ENCODE results near the gene DEFB124. TPM values are rescaled to one million over a fixed set of nuclear protein-coding genes. Genes with fewer than 3 reads are reported as not detected.
"Not testable (repeated sequence)": the region's sequence is repeated elsewhere in the genome, so short reads cannot be mapped to it uniquely, and the experiment has no call there.

DEFB124 gene
- total RNA-seq, 4 donors from 2014 or later = not detected

DNA sequence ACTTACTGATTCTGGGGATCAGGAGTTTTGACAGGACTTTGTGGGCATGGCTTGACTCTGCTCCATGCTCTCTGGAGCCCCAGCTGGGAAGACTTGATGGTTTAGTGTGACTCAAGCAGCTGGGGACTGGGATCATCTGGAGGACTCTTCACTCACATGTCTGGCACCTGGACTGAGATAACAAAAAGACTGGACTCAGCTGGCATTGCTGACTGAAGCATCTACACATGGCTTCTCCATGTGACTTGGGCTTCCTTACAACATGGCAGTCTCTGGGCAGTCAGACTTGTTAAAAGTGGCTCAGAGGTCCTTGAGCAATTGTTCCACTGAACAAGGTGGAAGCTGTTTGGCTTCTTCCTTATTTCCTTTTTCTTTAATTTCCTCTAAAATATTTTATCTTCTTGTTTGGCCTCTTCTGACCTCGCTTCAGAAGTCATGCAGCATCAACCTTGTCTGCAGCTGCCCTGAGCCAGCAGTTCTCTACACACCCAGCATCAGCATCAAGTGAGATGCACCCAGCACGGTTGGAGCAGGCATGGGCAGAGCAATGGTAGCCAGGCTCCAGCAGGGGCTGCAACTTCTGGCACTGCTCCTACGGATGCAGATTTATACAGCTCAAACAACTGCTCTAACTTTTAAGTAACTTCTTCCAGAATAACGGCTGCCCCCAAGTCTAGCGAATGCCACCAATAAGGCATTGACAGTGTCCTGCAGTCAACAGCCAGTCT lies 33.8 kb upstream of the DEFB124 start:
- no peak for DNase-seq (ENCODE audit: low spot score in 2 of 2)
- 87% methylated on average over 5 of the region's 5 CpGs for whole genome bisulfite sequencing
- no peak overlapping the region for H3K27ac ChIP-seq
- no peak for TF ChIP-seq POLR2A (IDR thresholded peaks at IDR 0.05)
- TF ChIP-seq, protein P1, sequence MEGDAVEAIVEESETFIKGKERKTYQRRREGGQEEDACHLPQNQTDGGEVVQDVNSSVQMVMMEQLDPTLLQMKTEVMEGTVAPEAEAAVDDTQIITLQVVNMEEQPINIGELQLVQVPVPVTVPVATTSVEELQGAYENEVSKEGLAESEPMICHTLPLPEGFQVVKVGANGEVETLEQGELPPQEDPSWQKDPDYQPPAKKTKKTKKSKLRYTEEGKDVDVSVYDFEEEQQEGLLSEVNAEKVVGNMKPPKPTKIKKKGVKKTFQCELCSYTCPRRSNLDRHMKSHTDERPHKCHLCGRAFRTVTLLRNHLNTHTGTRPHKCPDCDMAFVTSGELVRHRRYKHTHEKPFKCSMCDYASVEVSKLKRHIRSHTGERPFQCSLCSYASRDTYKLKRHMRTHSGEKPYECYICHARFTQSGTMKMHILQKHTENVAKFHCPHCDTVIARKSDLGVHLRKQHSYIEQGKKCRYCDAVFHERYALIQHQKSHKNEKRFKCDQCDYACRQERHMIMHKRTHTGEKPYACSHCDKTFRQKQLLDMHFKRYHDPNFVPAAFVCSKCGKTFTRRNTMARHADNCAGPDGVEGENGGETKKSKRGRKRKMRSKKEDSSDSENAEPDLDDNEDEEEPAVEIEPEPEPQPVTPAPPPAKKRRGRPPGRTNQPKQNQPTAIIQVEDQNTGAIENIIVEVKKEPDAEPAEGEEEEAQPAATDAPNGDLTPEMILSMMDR (IDR thresholded peaks at IDR 0.05) = no peak
- TF ChIP-seq EP300 (IDR thresholded peaks at IDR 0.05) = no peak
- no peak for TF ChIP-seq POLR2AphosphoS5 (IDR thresholded peaks at IDR 0.05)
- peaks cover 2% of the 10 kb centered on the region for H3K4me1 ChIP-seq
- H3K4me3 ChIP-seq = no peak overlapping the region
- no peaks in the 10 kb centered on the region for H3K36me3 ChIP-seq
- no peaks in the 10 kb centered on the region for H3K27me3 ChIP-seq
- H3K9me3 ChIP-seq = no peaks in the 10 kb centered on the region

DNA sequence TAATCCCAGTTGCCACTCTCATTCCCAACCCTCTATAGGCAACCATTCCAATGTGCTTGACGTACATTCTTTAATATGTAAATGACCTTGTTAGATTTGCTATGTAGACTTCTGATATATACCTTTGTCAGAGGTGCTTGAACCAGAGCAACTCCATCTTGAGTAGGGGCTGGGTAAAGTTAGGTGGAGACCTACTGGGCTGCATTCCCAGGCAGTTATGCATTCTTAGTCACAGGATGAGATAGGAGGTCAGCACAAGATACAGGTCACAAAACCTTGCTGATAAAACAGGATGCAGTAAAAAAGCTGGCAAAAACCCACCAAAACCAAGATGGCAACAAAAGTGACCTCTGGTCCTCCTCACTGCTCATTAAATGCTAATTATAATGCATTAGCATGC lies 31.0 kb upstream of the DEFB124 start:
- H3K27me3 ChIP-seq = no peaks in the 10 kb centered on the region
- DNase-seq (ENCODE audit: low spot score in 2 of 2) = no peak
- no peak overlapping the region for H3K4me3 ChIP-seq
- H3K4me1 ChIP-seq = no peaks in the 10 kb centered on the region
- no peaks in the 10 kb centered on the region for H3K36me3 ChIP-seq
- TF ChIP-seq EP300 (IDR thresholded peaks at IDR 0.05) = no peak
- TF ChIP-seq, protein P1 (IDR thresholded peaks at IDR 0.05) = no peak
- no peak for TF ChIP-seq POLR2A (IDR thresholded peaks at IDR 0.05)
- TF ChIP-seq POLR2AphosphoS5 (IDR thresholded peaks at IDR 0.05) = no peak
- H3K27ac ChIP-seq = no peak overlapping the region
- H3K9me3 ChIP-seq = no peaks in the 10 kb centered on the region
- 95% methylated on average over 1 of the region's 1 CpG for WGBS

DNA sequence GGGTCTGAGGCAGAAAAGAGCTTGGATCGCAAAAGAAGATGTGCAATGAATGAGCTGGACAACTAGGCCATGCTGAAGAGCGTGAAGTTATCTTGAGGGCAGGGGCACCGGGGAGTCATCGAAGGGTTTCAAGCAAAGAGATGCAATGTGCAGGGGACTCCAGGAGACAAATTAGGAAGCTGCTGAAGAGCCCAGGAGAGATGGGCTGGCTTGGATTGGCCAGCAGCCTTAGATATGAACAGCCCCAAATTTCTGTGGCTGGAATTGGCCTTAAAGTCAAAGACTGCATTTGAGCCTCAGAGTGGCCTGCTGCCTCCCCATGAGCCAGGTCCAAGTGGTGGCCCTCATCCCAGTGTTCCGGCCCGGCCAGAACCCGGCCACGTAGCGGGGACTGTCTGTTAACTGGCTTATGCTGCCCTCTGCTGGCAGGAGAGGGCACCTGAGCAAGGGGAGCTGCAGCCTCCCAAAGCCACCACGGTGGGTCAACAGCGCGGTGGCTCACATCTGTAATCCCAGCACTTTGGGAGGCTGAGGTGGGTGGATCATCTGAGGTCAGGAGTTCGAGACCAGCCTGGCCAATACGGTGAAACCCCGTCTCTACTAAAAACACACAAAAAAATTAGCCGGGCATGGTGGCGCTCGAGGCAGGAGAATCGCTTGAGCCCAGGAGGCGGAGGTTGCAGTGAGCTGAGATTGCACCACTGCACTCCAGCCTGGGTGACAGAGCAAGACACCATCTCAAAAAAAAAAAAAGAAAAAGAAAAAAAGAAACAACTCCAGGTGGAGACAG lies 28.2 kb upstream of the DEFB124 start:
- 33% methylated on average over 20 of the region's 20 CpGs for WGBS

DNA sequence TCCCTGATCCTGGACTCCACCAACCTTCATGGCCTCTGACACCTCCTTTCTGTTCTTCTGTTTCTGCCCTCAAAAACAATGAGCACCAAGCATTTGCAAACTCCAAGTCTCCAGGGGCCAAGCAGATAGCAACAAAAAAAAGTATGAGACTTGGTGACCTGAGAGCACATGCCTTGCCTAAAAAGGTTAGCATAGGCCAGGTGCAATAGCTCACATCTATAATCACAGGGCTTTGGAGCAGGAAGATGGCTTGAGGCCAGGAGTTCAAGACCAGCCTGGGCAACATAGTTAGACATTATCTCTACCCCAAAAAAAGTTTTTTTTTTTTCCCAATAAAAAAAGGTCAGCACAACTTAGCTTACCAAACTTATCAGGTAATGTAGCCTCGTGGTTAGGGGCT lies 25.6 kb upstream of the DEFB124 start:
- no peak overlapping the region for H3K27ac ChIP-seq
- TF ChIP-seq POLR2A (IDR thresholded peaks at IDR 0.05) = no peak
- no peak overlapping the region for H3K4me3 ChIP-seq
- WGBS = 50% methylated on average over 1 of the region's 1 CpG
- DNase-seq (ENCODE audit: low spot score in 2 of 2) = no peak
- no peaks in the 10 kb centered on the region for H3K9me3 ChIP-seq
- no peaks in the 10 kb centered on the region for H3K36me3 ChIP-seq
- peaks cover 14% of the 10 kb centered on the region for H3K4me1 ChIP-seq
- H3K27me3 ChIP-seq = no peaks in the 10 kb centered on the region

More for the DNA sequence above, 28.2 kb upstream of the DEFB124 start:
- not testable (repeated sequence) for H3K27me3 ChIP-seq, H3K36me3 ChIP-seq, H3K4me1 ChIP-seq, H3K4me3 ChIP-seq, H3K9me3 ChIP-seq, H3K27ac ChIP-seq
- TF ChIP-seq, protein P1 (IDR thresholded peaks at IDR 0.05) = peak; percentile 94 to 97
- DNase-seq (ENCODE audit: low spot score in 2 of 2) = peak; percentile 89 to 90

DNA sequence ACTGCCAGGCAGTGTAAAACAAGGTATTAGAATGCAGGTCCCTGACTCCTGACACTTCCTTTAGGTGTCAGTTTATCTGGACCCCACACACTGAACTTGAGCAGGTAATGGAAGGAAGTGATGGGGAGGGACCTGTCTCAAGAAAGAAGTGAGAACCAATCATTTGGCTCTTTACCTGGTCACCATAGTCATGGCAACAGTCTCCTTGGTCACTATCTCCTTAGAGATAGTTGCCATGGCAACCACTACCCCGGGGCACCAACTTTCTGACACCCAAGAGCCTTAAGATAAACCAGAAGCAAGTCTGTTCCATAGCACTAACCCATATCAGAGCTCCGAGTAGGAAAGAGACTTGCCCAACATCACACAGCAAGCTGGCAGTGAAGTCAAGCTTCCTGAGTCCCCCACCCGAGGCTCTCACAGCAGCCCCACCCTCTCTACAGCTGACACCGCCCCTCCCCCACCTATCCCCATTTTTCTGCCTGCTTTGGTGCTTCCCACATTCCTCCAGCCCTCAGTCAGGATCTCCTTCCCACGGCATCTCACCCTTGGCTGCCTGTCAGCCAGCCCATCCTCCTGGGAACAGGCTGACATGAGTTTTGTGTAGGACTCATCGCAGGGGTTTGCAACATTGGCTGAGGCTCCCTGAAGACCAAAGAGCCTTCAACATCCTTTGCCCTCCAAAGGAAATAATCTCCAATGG lies 23.1 kb upstream of the DEFB124 start:
- Histone ChIP-seq H3K9me3 (no peaks in the 10 kb centered on the region), H3K4me3 (no peak overlapping the region), H3K4me1 (peaks cover 14% of the 10 kb centered on the region), H3K27me3 (no peaks in the 10 kb centered on the region), H3K36me3 (no peaks in the 10 kb centered on the region), H3K27ac (no peak overlapping the region)
- no peak for DNase-seq (ENCODE audit: low spot score in 2 of 2)
- 50% methylated on average over 6 of the region's 6 CpGs for WGBS
- TF ChIP-seq, protein P1 (IDR thresholded peaks at IDR 0.05) = no peak
- TF ChIP-seq POLR2A (IDR thresholded peaks at IDR 0.05) = no peak
- no peak for TF ChIP-seq POLR2AphosphoS5 (IDR thresholded peaks at IDR 0.05)
- no peak for TF ChIP-seq EP300 (IDR thresholded peaks at IDR 0.05)

Measured in suprapubic skin (tissue), 4 donors.